Neural cell (in vitro differentiated cells): Measurements from ENCODE around the gene CSPG4. TPM values are rescaled to one million over a fixed set of nuclear protein-coding genes. Genes with fewer than 3 reads are reported as not detected.

Source experiments
- polyA plus RNA-seq: library from polyadenylated mRNA; depleted of rRNA; stranded (reverse); fragments of >200 nt; gene quantifications from 2 replicates; pipeline ENCODE4 v1.2.3, GENCODE V29; 2014

Gene CSPG4
- polyA plus RNA-seq, 1 donor from 2014 or later, result not detected

Other genes with a start within 250 kb of the CSPG4 start
- gene PTPN9, start 133.5 kb downstream of the CSPG4 start, polyA plus RNA-seq, result 24.0 and 33.1 TPM in 2 replicates
- gene SNUPN, start 87.1 kb downstream of the CSPG4 start, polyA plus RNA-seq, result 19.0 and 21.7 TPM in 2 replicates
- gene IMP3, start 72.6 kb downstream of the CSPG4 start, polyA plus RNA-seq, result 147 and 171 TPM in 2 replicates
- gene SNX33, start 64.9 kb downstream of the CSPG4 start, polyA plus RNA-seq, result 0.14 and 0.20 TPM in 2 replicates
- 69.0 and 83.8 TPM in 2 replicates for gene UBE2Q2, start 130.6 kb upstream of the CSPG4 start, polyA plus RNA-seq
- gene FBXO22, start 191.0 kb upstream of the CSPG4 start, polyA plus RNA-seq, result 44.2 and 52.3 TPM in 2 replicates